Stimulated activated naive CD8-positive, alpha-beta T cell treated with anti-CD3 and anti-CD28 coated beads, Interleukin-15, amount 100 ng/mL, for 72 hours (primary cell): ENCODE measurements around the gene VEGFC.

Experiments used
- ATAC-seq: fragments of 150-1000 bp; cut with Tn5 transposase; 2 replicates; pipeline ENCODE4 v1.10.0; 2021; ENCODE audit warnings: mild to moderate bottlenecking, moderate library complexity
- DNase-seq, 2 donors: peaks; one replicate each; pipeline ENCODE4 v3.0.0; 2021 to 2022
- H3K27ac Mint-ChIP-seq, 2 donors: one replicate each; pipeline ENCODE4 v1.8.0; 2022; ENCODE audit warnings: mild to moderate bottlenecking in 2 of 2, mixed read lengths in 2 of 2, moderate library complexity in 2 of 2
- H3K27me3 Mint-ChIP-seq: one replicate; pipeline ENCODE4 v1.8.0; 2022; ENCODE audit warnings: mixed read lengths
- H3K4me1 Mint-ChIP-seq: one replicate; pipeline ENCODE4 v1.8.0; 2022; ENCODE audit warnings: mild to moderate bottlenecking, mixed read lengths
- H3K4me3 Mint-ChIP-seq, 2 donors: one replicate each; pipeline ENCODE4 v1.8.0; 2022; ENCODE audit warnings: mild to moderate bottlenecking in 2 of 2, mixed read lengths in 2 of 2, moderate library complexity in 1 of 2
- H3K9me3 Mint-ChIP-seq, 2 donors: one replicate each; pipeline ENCODE4 v1.8.0; 2022; ENCODE audit warnings: mixed read lengths in 2 of 2

VEGFC gene

GRCh38 chr4:176810481-176811249, 17.9 kb upstream of the VEGFC start:
- no peaks in the 10 kb centered on the region for H3K27me3 Mint-ChIP-seq
- peaks cover 21 to 22% of the 10 kb centered on the region in 2 donors for H3K9me3 Mint-ChIP-seq
- DNase-seq, result no peak
- ATAC-seq, result no peak
- H3K4me3 Mint-ChIP-seq, result no peak overlapping the region
- H3K4me1 Mint-ChIP-seq, result no peaks in the 10 kb centered on the region
- no peak overlapping the region for H3K27ac Mint-ChIP-seq

GRCh38 chr4:176806778-176807375, 14.2 kb upstream of the VEGFC start:
- Mint-ChIP-seq H3K4me1 (no peaks in the 10 kb centered on the region), H3K4me3 (no peak overlapping the region), H3K27me3 (no peaks in the 10 kb centered on the region), H3K9me3 (peaks cover 21 to 22% of the 10 kb centered on the region in 2 donors), H3K27ac (no peak overlapping the region)
- ATAC-seq (no peak), DNase-seq (no peak)

GRCh38 chr4:176805155-176805554, 12.4 kb upstream of the VEGFC start:
- Mint-ChIP-seq H3K9me3 (peaks cover 21 to 22% of the 10 kb centered on the region in 2 donors), H3K4me3 (no peak overlapping the region), H3K27me3 (no peaks in the 10 kb centered on the region), H3K27ac (no peak overlapping the region), H3K4me1 (no peaks in the 10 kb centered on the region)
- DNase-seq (no peak), ATAC-seq (no peak)

- H3K27ac Mint-ChIP-seq, result no peak overlapping the region
- ATAC-seq (no peak), DNase-seq (no peak)
- H3K9me3 Mint-ChIP-seq, result peaks cover 4 to 9% of the 10 kb centered on the region in 2 donors
- H3K27me3 Mint-ChIP-seq, result peaks cover 5% of the 10 kb centered on the region
- H3K4me3 Mint-ChIP-seq, result no peak overlapping the region
- H3K4me1 Mint-ChIP-seq, result no peaks in the 10 kb centered on the region
Observed at GRCh38 chr4:176800891-176801534, 8.3 kb upstream of the VEGFC start.

- Mint-ChIP-seq H3K27ac (no peak overlapping the region), H3K4me1 (no peaks in the 10 kb centered on the region), H3K27me3 (peaks cover 14% of the 10 kb centered on the region), H3K4me3 (no peak overlapping the region), H3K9me3 (peaks cover 4 to 7% of the 10 kb centered on the region in 2 donors)
- ATAC-seq, result no peak
- no peak for DNase-seq
Observed at GRCh38 chr4:176799653-176800052, 6.9 kb upstream of the VEGFC start.

GRCh38 chr4:176798540-176798939, 5.8 kb upstream of the VEGFC start:
- Mint-ChIP-seq H3K4me3 (no peak overlapping the region), H3K4me1 (no peaks in the 10 kb centered on the region), H3K9me3 (peaks cover 4 to 7% of the 10 kb centered on the region in 2 donors), H3K27me3 (peaks cover 25% of the 10 kb centered on the region), H3K27ac (no peak overlapping the region)
- DNase-seq (no peak), ATAC-seq (no peak)

GRCh38 chr4:176795441-176795840, 2.7 kb upstream of the VEGFC start:
- DNase-seq (no peak), ATAC-seq (no peak)
- H3K27me3 Mint-ChIP-seq, result peaks cover 52% of the 10 kb centered on the region
- H3K27ac Mint-ChIP-seq, result no peak overlapping the region
- H3K4me3 Mint-ChIP-seq, result no peak overlapping the region
- peaks cover 4 to 7% of the 10 kb centered on the region in 2 donors for H3K9me3 Mint-ChIP-seq
- peaks cover 6% of the 10 kb centered on the region for H3K4me1 Mint-ChIP-seq

- DNase-seq, result no peak
- no peak for ATAC-seq
- Mint-ChIP-seq H3K27me3 (peaks cover 59% of the 10 kb centered on the region), H3K4me3 (no peak overlapping the region), H3K27ac (no peak overlapping the region), H3K4me1 (peaks cover 6% of the 10 kb centered on the region), H3K9me3 (peaks cover 4 to 7% of the 10 kb centered on the region in 2 donors)
Observed at GRCh38 chr4:176794651-176795050, 1.9 kb upstream of the VEGFC start.

- Mint-ChIP-seq H3K9me3 (peaks cover 4 to 7% of the 10 kb centered on the region in 2 donors), H3K4me3 (no peak overlapping the region), H3K27me3 (peaks cover 59% of the 10 kb centered on the region), H3K4me1 (peaks cover 6% of the 10 kb centered on the region), H3K27ac (no peak overlapping the region)
- no peak for DNase-seq
- ATAC-seq, result no peak
Observed at GRCh38 chr4:176794151-176794550, 1.4 kb upstream of the VEGFC start.

GRCh38 chr4:176793060-176793605, 411 bp upstream of the VEGFC start:
- DNase-seq (no peak), ATAC-seq (no peak)
- Mint-ChIP-seq H3K9me3 (peaks cover 2 to 4% of the 10 kb centered on the region in 2 donors), H3K4me1 (peaks cover 6% of the 10 kb centered on the region), H3K27me3 (peaks cover 58% of the 10 kb centered on the region), H3K4me3 (peak overlapping the region; percentile 54 to 59), H3K27ac (peak overlapping the region in 1 of 2 donors; percentile 50)

GRCh38 chr4:176791591-176792325, 964 bp downstream of the VEGFC start:
- Mint-ChIP-seq H3K27me3 (peaks cover 54% of the 10 kb centered on the region), H3K27ac (no peak overlapping the region), H3K9me3 (no peaks in the 10 kb centered on the region), H3K4me3 (peak overlapping the region; percentile 37 to 57), H3K4me1 (peaks cover 6% of the 10 kb centered on the region)
- DNase-seq (peak in 1 of 2 donors; percentile 1), ATAC-seq (peak; percentile 4)

- Mint-ChIP-seq H3K4me3 (no peak overlapping the region), H3K27me3 (peaks cover 53% of the 10 kb centered on the region), H3K9me3 (no peaks in the 10 kb centered on the region), H3K4me1 (peaks cover 6% of the 10 kb centered on the region), H3K27ac (no peak overlapping the region)
- DNase-seq (no peak), ATAC-seq (no peak)
Observed at GRCh38 chr4:176790398-176790797, 2.3 kb downstream of the VEGFC start.

- Mint-ChIP-seq H3K27me3 (peaks cover 49% of the 10 kb centered on the region), H3K9me3 (no peaks in the 10 kb centered on the region), H3K27ac (no peak overlapping the region), H3K4me1 (peaks cover 6% of the 10 kb centered on the region), H3K4me3 (no peak overlapping the region)
- DNase-seq, result no peak
- ATAC-seq, result peak; percentile 35
Observed at GRCh38 chr4:176789955-176790354, 2.8 kb downstream of the VEGFC start.

GRCh38 chr4:176788971-176789370, 3.8 kb downstream of the VEGFC start:
- peaks cover 39% of the 10 kb centered on the region for H3K27me3 Mint-ChIP-seq
- H3K4me1 Mint-ChIP-seq, result peaks cover 6% of the 10 kb centered on the region
- ATAC-seq (no peak), DNase-seq (no peak)
- H3K9me3 Mint-ChIP-seq, result no peaks in the 10 kb centered on the region
- no peak overlapping the region for H3K27ac Mint-ChIP-seq
- no peak overlapping the region for H3K4me3 Mint-ChIP-seq

- Mint-ChIP-seq H3K9me3 (no peaks in the 10 kb centered on the region), H3K27me3 (peaks cover 32% of the 10 kb centered on the region), H3K27ac (no peak overlapping the region), H3K4me3 (no peak overlapping the region), H3K4me1 (peaks cover 4% of the 10 kb centered on the region)
- ATAC-seq, result no peak
- DNase-seq, result no peak
Observed at GRCh38 chr4:176788248-176788647, 4.5 kb downstream of the VEGFC start.
